K562 (cell line): Measurements from ENCODE around the gene RORC.

Experiments
- POLR2AphosphoS5 ChIP-seq: IDR thresholded peaks from 2 replicates; pipeline ENCODE4 v1.6.1; 2011; ENCODE audit warnings: mild to moderate bottlenecking, low read depth, low read length, moderate library complexity; ENCODE audit not compliant: control insufficient read depth, insufficient read depth
- TF ChIP-seq, protein P1 (sequence below): sonication (generic); formaldehyde crosslinking; IDR thresholded peaks from 2 replicates; pipeline ENCODE4 v1.8.1; 2023; ENCODE audit warnings: mild to moderate bottlenecking, missing genetic modification reagents

DNA sequence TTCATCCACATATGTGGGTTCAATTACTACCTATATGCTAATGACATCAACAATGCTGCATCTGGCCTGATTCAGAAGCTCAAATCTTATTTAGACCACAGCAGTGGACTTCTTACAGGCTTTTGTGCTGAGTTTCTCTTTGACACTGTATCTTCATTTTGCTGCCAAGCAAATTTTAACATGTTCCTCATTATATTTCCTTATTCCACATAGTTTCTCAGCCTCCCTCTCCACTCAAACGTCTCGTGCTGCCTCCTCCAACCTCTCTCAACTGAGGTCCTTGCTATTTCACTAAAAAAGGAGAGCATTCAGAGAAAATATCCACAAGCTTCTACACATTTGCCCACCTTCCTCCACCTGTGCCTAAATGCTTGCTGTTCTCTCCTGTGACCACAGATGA is 47.8 kb downstream of the RORC start:
- no peak for TF ChIP-seq POLR2AphosphoS5
- TF ChIP-seq, protein P1, sequence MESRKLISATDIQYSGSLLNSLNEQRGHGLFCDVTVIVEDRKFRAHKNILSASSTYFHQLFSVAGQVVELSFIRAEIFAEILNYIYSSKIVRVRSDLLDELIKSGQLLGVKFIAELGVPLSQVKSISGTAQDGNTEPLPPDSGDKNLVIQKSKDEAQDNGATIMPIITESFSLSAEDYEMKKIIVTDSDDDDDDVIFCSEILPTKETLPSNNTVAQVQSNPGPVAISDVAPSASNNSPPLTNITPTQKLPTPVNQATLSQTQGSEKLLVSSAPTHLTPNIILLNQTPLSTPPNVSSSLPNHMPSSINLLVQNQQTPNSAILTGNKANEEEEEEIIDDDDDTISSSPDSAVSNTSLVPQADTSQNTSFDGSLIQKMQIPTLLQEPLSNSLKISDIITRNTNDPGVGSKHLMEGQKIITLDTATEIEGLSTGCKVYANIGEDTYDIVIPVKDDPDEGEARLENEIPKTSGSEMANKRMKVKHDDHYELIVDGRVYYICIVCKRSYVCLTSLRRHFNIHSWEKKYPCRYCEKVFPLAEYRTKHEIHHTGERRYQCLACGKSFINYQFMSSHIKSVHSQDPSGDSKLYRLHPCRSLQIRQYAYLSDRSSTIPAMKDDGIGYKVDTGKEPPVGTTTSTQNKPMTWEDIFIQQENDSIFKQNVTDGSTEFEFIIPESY (CRISPR knock-in tag): no peak
